Thymus (tissue), 11 donors: ENCODE measurements around the gene MYT1. TPM values are rescaled to one million over a fixed set of nuclear protein-coding genes. Genes with fewer than 3 reads are reported as not detected.

Experiments
- DNase-seq, 9 donors: peaks; one replicate each; pipeline ENCODE4 v3.0.0-alpha.2; 2013; ENCODE audit warnings: low spot score in 9 of 9, low read depth in 6 of 9, missing footprints in 1 of 9
- H3K27ac ChIP-seq, 2 donors: one replicate each; pipeline ENCODE4 v1.5.1; 2013; ENCODE audit warnings: control low read depth in 1 of 2, low read depth in 1 of 2, low read length in 1 of 2, mild to moderate bottlenecking in 1 of 2, moderate library complexity in 1 of 2
- H3K27me3 ChIP-seq, 2 donors: one replicate each; pipeline ENCODE4 v1.5.1; 2013; ENCODE audit warnings: low read length in 1 of 2; ENCODE audit not compliant: control insufficient read depth in 2 of 2, insufficient read depth in 1 of 2
- H3K36me3 ChIP-seq, 2 donors: one replicate each; pipeline ENCODE4 v1.5.1; 2013; ENCODE audit warnings: low read length in 1 of 2, mild to moderate bottlenecking in 1 of 2, moderate library complexity in 1 of 2; ENCODE audit not compliant: control insufficient read depth in 2 of 2, insufficient read depth in 2 of 2
- H3K4me1 ChIP-seq, 2 donors: one replicate each; pipeline ENCODE4 v1.5.1; 2013; ENCODE audit warnings: low read length in 2 of 2; ENCODE audit not compliant: control insufficient read depth in 2 of 2, insufficient read depth in 2 of 2
- H3K4me3 ChIP-seq, 2 donors: one replicate each; pipeline ENCODE4 v1.5.1; 2013; ENCODE audit warnings: low read length in 2 of 2, control low read depth in 1 of 2, mild to moderate bottlenecking in 1 of 2
- H3K9me3 ChIP-seq, 2 donors: one replicate each; pipeline ENCODE4 v1.5.1; 2013; ENCODE audit warnings: low read length in 1 of 2, mild to moderate bottlenecking in 1 of 2; ENCODE audit not compliant: control insufficient read depth in 2 of 2, insufficient read depth in 1 of 2
- WGBS: extraction: QIAGEN DNeasy Blood & Tissue Kit; methylation state at CpG from one replicate; pipeline ENCODE4 v1.1.7; 2013; 5-methylcytosine and 5-hydroxymethylcytosine counted together
- polyA plus RNA-seq: library from polyadenylated mRNA; stranded (reverse); fragments of 200-250 nt; gene quantifications from one replicate; pipeline ENCODE4 v1.2.3, GENCODE V29; 2013
- total RNA-seq: library from RNA; stranded (reverse); fragments of 120-200 nt; gene quantifications from one replicate; pipeline ENCODE4 v1.2.4, GENCODE V29; 2013
- donor health status: healthy.

Gene MYT1
- total and polyA plus RNA-seq, 2 donors = 0.19 to 0.25 TPM

GRCh38 chr20:64220891-64221527, 56.8 kb downstream of the MYT1 start:
- H3K27ac ChIP-seq = no peak overlapping the region
- 74% methylated on average over 17 of the region's 17 CpGs for WGBS
- H3K36me3 ChIP-seq = no peaks in the 10 kb centered on the region
- H3K9me3 ChIP-seq = no peaks in the 10 kb centered on the region
- peaks cover 0 to 3% of the 10 kb centered on the region in 2 donors for H3K27me3 ChIP-seq
- no peak overlapping the region for H3K4me3 ChIP-seq
- DNase-seq = no peak
- H3K4me1 ChIP-seq = peaks cover 0 to 14% of the 10 kb centered on the region in 2 donors

GRCh38 chr20:64222291-64222735, 58.1 kb downstream of the MYT1 start:
- Histone ChIP-seq H3K4me3 (no peak overlapping the region), H3K36me3 (no peaks in the 10 kb centered on the region), H3K4me1 (peaks cover 0 to 20% of the 10 kb centered on the region in 2 donors), H3K27ac (no peak overlapping the region), H3K9me3 (no peaks in the 10 kb centered on the region), H3K27me3 (peaks cover 0 to 3% of the 10 kb centered on the region in 2 donors)
- no peak for DNase-seq
- WGBS = 92% methylated on average over 5 of the region's 5 CpGs

- DNase-seq = no peak
- H3K27ac ChIP-seq = no peak overlapping the region
- H3K4me3 ChIP-seq = no peak overlapping the region
- no peaks in the 10 kb centered on the region for H3K9me3 ChIP-seq
- peaks cover 0 to 26% of the 10 kb centered on the region in 2 donors for H3K4me1 ChIP-seq
- 94% methylated on average over 20 of the region's 20 CpGs for WGBS
- peaks cover 0 to 3% of the 10 kb centered on the region in 2 donors for H3K27me3 ChIP-seq
- no peaks in the 10 kb centered on the region for H3K36me3 ChIP-seq
Observed at GRCh38 chr20:64222851-64223525, 58.7 kb downstream of the MYT1 start.

GRCh38 chr20:64223526-64224067, 59.3 kb downstream of the MYT1 start:
- peaks cover 0 to 3% of the 10 kb centered on the region in 2 donors for H3K27me3 ChIP-seq
- peak overlapping the region in 1 of 2 donors; percentile 18 for H3K27ac ChIP-seq
- no peaks in the 10 kb centered on the region for H3K36me3 ChIP-seq
- no peak overlapping the region for H3K4me3 ChIP-seq
- 72% methylated on average over 13 of the region's 13 CpGs for WGBS
- no peaks in the 10 kb centered on the region for H3K9me3 ChIP-seq
- DNase-seq = peak; percentile 6 to 62 (median 32)
- H3K4me1 ChIP-seq = peaks cover 0 to 26% of the 10 kb centered on the region in 2 donors

GRCh38 chr20:64224351-64225170, 60.3 kb downstream of the MYT1 start:
- H3K4me3 ChIP-seq = no peak overlapping the region
- no peaks in the 10 kb centered on the region for H3K9me3 ChIP-seq
- 91% methylated on average over 10 of the region's 10 CpGs for WGBS
- no peak for DNase-seq
- H3K4me1 ChIP-seq = peaks cover 0 to 26% of the 10 kb centered on the region in 2 donors
- H3K36me3 ChIP-seq = no peaks in the 10 kb centered on the region
- H3K27ac ChIP-seq = no peak overlapping the region
- H3K27me3 ChIP-seq = peaks cover 0 to 3% of the 10 kb centered on the region in 2 donors

- 81% methylated on average over 14 of the region's 14 CpGs for WGBS
Observed at GRCh38 chr20:64225171-64225595, 60.9 kb downstream of the MYT1 start.

GRCh38 chr20:64225828-64226598, 61.8 kb downstream of the MYT1 start:
- 96% methylated on average over 14 of the region's 14 CpGs for WGBS
- peaks cover 0 to 26% of the 10 kb centered on the region in 2 donors for H3K4me1 ChIP-seq
- DNase-seq = no peak
- no peak overlapping the region for H3K27ac ChIP-seq
- no peak overlapping the region for H3K4me3 ChIP-seq
- no peaks in the 10 kb centered on the region for H3K36me3 ChIP-seq
- H3K9me3 ChIP-seq = no peaks in the 10 kb centered on the region
- no peaks in the 10 kb centered on the region for H3K27me3 ChIP-seq

More at GRCh38 chr20:64225171-64225595, 60.9 kb downstream of the MYT1 start:
- Histone ChIP-seq H3K4me1 (peaks cover 0 to 26% of the 10 kb centered on the region in 2 donors), H3K27me3 (no peaks in the 10 kb centered on the region), H3K4me3 (no peak overlapping the region), H3K9me3 (no peaks in the 10 kb centered on the region), H3K27ac (no peak overlapping the region), H3K36me3 (no peaks in the 10 kb centered on the region)
- no peak for DNase-seq
